Kidney (tissue), 14 donors: ENCODE measurements around the gene TMEM125. TPM values are rescaled to one million over a fixed set of nuclear protein-coding genes. Genes with fewer than 3 reads are reported as not detected.

ENCODE experiments used
- DNase-seq, 5 donors: peaks; one replicate each; pipeline ENCODE4 v3.0.0-alpha.2; 2013 to 2020
- FAIRE-seq: peaks from 2 replicates; lab custom pipeline; 2012; peaks lifted over from hg19 to GRCh38; lab: Jason Lieb, UNC
- H3K27ac ChIP-seq, 2 donors: one replicate each; pipeline ENCODE4 v1.7.0; 2013; ENCODE audit warnings: low read depth in 2 of 2, low read length in 2 of 2, inconsistent platforms in 1 of 2
- H3K27me3 ChIP-seq: one replicate; pipeline ENCODE4 v1.7.1; 2013; ENCODE audit warnings: low read length, inconsistent platforms; ENCODE audit not compliant: control insufficient read depth, insufficient read depth
- H3K36me3 ChIP-seq, 3 donors: one replicate each; pipeline versions ENCODE4 v1.7.0 to v1.7.1; 2013; ENCODE audit warnings: low read length in 3 of 3, control low read depth in 1 of 3, inconsistent platforms in 1 of 3; ENCODE audit not compliant: insufficient read depth in 3 of 3, control insufficient read depth in 2 of 3
- H3K4me1 ChIP-seq, 3 donors: one replicate each; pipeline versions ENCODE4 v1.7.0 to v1.7.1; 2013; ENCODE audit warnings: low read length in 3 of 3, inconsistent platforms in 1 of 3, low read depth in 1 of 3; ENCODE audit not compliant: control insufficient read depth in 2 of 3, insufficient read depth in 2 of 3
- H3K4me3 ChIP-seq, 3 donors: one replicate each; pipeline versions ENCODE4 v1.7.0 to v1.8.1; 2013; ENCODE audit warnings: low read length in 3 of 3, control low read depth in 1 of 3, inconsistent platforms in 1 of 3
- H3K9ac ChIP-seq, 3 donors: one replicate each; pipeline versions ENCODE4 v1.7.0 to v1.7.1; 2013; ENCODE audit warnings: low read length in 3 of 3, control low read depth in 1 of 3, inconsistent platforms in 1 of 3
- H3K9me3 ChIP-seq, 3 donors: one replicate each; pipeline versions ENCODE4 v1.7.0 to v1.7.1; 2013; ENCODE audit warnings: low read length in 3 of 3, control low read depth in 1 of 3, inconsistent platforms in 1 of 3; ENCODE audit not compliant: control insufficient read depth in 2 of 3, insufficient read depth in 1 of 3
- intact Hi-C: fragments of 100-400 bp; cut with DNase I; formaldehyde crosslinking; loops from one replicate; pipeline ENCODE4 v1.11.1; 2022
- polyA plus RNA-seq: library from polyadenylated mRNA; stranded (reverse); fragments of 350-450 nt; fragmentation: Illumina TruSeq; extraction: RNeasy Lipid Tissue Mini Kit (QIAGEN cat#74804); gene quantifications from one replicate; pipeline ENCODE4 v1.2.3, GENCODE V29; 2014; ENCODE audit warnings: low read depth, low replicate concordance; ENCODE audit not compliant: insufficient read depth
- total RNA-seq: library from RNA; stranded (reverse); fragmentation: NEBNext Ultra II Directional; extraction: Animal tissue kit (Norgen Biotek cat#: 25700); gene quantifications from one replicate; pipeline ENCODE4 v1.2.1, GENCODE V29; 2021
- TF ChIP-seq, protein P1 (sequence below): IDR thresholded peaks from 3 replicates; pipeline ENCODE4 v1.5.1; 2012; ENCODE audit warnings: mild to moderate bottlenecking, moderate library complexity, borderline replicate concordance; ENCODE audit not compliant: insufficient read depth; ENCODE audit errors: extremely low read depth
- donor health status: control.
- donor health status: control.
- donor health status: control.
- donor health status: control.
- donor health status: control.
- donor health status: DM: yes; HTN: yes; CAD: no.
- donor health status: Normal renal cell carcinoma (clear cell type).

Gene TMEM125
- total and polyA plus RNA-seq, 2 donors from 2014 or later = 17.5 to 22.0 TPM

GRCh38 chr1:43319288-43319687, 49.5 kb downstream of the TMEM125 start:
- H3K4me1 ChIP-seq = peaks cover 0 to 5% (median 0%) of the 10 kb centered on the region in 3 donors
- no peaks in the 10 kb centered on the region for H3K27me3 ChIP-seq
- FAIRE-seq (no peak), DNase-seq (peak in 1 of 5 donors; percentile 16)
- intact Hi-C loops = no loop called here
- H3K36me3 ChIP-seq = no peaks in the 10 kb centered on the region
- H3K9ac ChIP-seq = no peak overlapping the region
- H3K9me3 ChIP-seq = no peaks in the 10 kb centered on the region
- H3K4me3 ChIP-seq = no peak overlapping the region
- no peak overlapping the region for H3K27ac ChIP-seq
- TF ChIP-seq, protein P1, sequence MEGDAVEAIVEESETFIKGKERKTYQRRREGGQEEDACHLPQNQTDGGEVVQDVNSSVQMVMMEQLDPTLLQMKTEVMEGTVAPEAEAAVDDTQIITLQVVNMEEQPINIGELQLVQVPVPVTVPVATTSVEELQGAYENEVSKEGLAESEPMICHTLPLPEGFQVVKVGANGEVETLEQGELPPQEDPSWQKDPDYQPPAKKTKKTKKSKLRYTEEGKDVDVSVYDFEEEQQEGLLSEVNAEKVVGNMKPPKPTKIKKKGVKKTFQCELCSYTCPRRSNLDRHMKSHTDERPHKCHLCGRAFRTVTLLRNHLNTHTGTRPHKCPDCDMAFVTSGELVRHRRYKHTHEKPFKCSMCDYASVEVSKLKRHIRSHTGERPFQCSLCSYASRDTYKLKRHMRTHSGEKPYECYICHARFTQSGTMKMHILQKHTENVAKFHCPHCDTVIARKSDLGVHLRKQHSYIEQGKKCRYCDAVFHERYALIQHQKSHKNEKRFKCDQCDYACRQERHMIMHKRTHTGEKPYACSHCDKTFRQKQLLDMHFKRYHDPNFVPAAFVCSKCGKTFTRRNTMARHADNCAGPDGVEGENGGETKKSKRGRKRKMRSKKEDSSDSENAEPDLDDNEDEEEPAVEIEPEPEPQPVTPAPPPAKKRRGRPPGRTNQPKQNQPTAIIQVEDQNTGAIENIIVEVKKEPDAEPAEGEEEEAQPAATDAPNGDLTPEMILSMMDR = no peak

DNA sequence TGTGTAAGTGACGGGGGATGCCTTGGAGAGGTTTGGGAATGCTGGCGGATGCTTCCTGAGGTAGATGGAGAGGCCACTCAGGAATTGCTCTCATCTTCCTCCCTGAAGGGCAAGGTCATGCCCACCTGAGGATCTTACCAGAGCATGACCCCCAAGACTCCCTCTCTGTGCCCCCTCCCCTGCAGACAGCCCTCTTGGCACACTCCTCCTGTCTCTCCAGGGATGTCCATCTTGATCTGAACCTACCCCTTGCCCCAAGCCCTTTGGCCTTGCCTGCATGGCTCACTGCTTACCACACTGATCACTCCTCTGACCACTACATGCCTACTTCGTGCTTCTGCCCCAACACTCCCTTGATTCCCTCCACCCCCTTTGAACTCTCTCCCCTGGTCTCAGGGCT, 50.0 kb downstream of the TMEM125 start:
- Histone ChIP-seq H3K4me3 (no peak overlapping the region), H3K27me3 (no peaks in the 10 kb centered on the region), H3K27ac (no peak overlapping the region), H3K4me1 (peaks cover 0 to 5% (median 0%) of the 10 kb centered on the region in 3 donors), H3K36me3 (no peaks in the 10 kb centered on the region), H3K9me3 (no peaks in the 10 kb centered on the region), H3K9ac (no peak overlapping the region)
- no peak for FAIRE-seq
- intact Hi-C loops = no loop called here
- peak in 1 of 5 donors; percentile 22 for DNase-seq
- TF ChIP-seq, protein P1 = no peak

- Histone ChIP-seq H3K27ac (no peak overlapping the region), H3K4me1 (peaks cover 0 to 5% (median 0%) of the 10 kb centered on the region in 3 donors), H3K9me3 (peaks cover 0 to 5% (median 0%) of the 10 kb centered on the region in 3 donors), H3K36me3 (no peaks in the 10 kb centered on the region), H3K4me3 (no peak overlapping the region), H3K27me3 (no peaks in the 10 kb centered on the region), H3K9ac (no peak overlapping the region)
- intact Hi-C loops = no loop called here
- DNase-seq (no peak), FAIRE-seq (no peak)
- TF ChIP-seq, protein P1 = no peak
Measured at GRCh38 chr1:43321331-43321891, 51.6 kb downstream of the TMEM125 start.
